CD4-positive, alpha-beta T cell treated with Interferon alpha-2 for 1 hour (primary cell): ENCODE results near the gene ACTBL2.

Experiments used
- DNase-seq, 2 donors: peaks; one replicate each; pipeline ENCODE4 v3.0.0-alpha.2; 2020 to 2022

ACTBL2 gene

GRCh38 chr5:57448287-57448686 is 34.3 kb downstream of the ACTBL2 start:
- DNase-seq, result no peak

DNA sequence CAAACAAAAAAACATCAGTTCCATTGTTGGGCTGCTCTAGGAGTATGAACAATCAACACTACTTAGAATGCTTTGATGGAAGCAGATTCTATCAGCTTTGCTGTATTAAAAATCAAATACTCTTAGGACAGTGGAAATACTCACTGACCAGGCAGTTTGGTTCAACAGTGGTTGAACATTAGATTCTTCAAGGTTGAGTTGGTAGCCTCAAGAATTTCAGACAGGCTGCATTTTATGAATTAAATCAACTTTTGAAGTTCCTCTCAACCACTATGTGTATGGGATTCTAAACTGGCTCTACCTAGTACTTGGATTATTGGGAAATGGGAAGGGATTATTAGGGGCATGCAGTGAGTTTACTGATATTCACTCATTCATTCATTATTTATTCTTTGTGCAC is 35.0 kb downstream of the ACTBL2 start:
- no peak for DNase-seq

DNA sequence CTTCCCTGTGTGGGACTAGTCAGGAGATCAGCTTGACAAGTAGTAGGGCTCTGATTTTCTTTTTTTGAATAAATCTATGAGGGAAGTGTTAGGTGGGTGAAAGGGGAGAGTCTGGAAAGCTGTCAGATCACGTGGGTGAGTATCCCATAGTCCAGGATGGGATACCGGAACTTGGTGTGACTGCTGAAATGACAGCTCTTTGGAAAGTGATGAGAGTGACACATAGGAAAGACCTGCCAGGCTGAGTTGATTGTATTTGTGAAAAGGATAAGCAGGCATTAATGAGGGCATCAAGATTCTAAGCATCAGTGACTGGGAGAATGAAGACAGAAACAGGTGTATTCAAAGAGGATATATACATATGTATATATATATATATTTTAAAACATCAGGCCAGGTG is 35.6 kb downstream of the ACTBL2 start:
- DNase-seq, result no peak

DNA sequence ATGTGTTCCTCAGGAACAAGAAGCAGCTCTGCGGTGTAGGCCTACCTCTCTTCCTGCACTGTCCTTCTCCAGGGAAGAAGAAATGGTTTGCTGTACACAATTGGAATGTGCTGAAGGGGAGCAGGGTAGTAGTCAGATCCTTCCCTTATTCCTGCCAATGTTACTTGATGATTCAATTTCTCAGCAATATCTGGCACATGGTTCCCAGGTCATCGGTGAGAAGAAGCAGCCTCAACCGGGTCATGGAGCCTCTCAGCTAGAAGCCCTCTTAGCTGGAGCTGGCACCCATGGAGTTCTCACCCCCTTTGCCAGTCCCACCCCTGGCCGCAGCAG is 36.9 kb downstream of the ACTBL2 start:
- no peak for DNase-seq

DNA sequence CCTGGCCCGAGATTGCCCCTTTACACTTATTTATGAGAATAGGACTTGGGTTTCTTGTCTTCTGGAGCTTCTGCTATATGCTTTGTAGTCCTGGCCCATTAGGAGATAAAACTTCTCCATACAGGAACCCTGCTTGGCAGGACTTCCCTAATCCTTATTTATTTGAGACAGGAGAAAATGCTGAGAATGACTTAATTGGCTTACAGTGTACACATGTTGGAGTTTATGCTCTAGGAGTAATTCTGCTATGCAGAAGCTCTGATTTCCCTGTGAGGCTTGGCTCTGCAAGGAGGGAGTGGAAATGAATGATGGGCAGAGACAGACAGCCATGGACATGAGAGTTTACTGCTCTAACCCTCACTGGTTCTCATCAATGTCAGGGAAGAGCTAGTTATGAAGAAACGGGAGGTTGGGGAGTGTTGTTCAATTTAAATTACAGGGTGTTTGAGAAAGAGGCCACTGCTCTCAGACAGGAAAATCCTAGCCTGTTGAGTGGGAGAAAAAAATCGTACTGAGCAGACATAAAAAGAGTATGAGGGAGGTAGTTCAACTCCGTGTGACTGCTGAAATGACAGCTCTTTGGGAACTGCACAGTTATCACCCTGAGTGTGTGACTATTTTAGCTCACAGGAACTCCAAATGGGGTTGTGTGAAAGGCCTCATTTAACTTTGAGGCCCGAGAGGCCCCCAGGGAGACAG is 37.5 kb downstream of the ACTBL2 start:
- no peak for DNase-seq

DNA sequence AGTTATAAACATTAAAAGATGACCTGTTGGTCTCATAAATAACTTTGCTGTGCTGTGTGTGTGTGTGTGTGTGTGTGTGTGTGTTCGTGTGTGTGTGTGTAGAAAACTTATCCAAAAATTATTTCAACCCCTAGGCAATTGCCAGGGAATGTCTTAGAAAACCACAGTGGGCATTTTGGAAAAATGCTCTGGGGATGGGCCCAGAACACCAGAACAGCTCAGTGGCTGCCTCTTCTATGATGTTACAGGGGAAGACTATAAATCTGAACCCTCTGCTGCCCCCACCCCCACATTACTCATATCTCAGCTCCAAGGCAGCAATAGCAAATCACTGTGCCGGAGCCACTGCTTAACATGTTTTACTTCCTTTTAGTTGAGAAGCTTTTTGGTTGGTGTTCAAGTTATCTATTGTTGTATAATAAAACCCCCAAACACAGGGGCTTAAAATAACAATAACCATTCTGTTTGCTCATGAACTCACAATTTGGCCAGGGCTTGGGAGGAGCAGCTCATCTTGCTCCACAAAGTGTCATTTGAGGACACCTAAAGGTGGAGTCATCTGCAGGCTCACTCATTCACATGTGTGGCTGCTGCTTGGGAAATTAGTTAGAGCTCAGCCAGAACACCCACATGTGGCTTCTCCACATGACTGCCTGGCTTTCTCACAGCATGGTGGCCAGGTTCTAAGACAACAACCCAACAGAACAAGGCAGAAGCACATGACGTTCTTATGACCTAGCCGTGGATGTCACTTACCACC is 40.4 kb downstream of the ACTBL2 start:
- no peak for DNase-seq

- no peak for DNase-seq
Measured at GRCh38 chr5:57441557-57441956, 41.1 kb downstream of the ACTBL2 start.

DNA sequence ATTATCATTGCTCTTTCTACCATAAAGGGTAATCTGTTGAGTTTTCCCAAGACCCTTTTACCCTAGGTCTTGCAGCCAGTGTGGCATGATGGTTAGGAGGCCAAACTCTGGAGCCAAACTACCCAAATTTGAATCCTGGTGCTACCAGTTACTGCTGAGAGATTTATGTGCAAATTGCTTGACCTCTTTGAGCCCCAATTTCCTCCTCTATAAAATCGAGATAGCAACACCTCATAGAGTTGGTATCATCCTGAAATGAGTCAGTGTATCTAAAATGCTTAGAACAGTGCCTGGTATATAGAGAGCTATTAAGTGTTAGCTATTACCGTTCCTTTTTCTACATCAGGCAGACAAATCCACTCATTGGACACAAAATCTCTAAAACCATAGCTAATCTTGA is 43.0 kb downstream of the ACTBL2 start:
- DNase-seq, result no peak

DNA sequence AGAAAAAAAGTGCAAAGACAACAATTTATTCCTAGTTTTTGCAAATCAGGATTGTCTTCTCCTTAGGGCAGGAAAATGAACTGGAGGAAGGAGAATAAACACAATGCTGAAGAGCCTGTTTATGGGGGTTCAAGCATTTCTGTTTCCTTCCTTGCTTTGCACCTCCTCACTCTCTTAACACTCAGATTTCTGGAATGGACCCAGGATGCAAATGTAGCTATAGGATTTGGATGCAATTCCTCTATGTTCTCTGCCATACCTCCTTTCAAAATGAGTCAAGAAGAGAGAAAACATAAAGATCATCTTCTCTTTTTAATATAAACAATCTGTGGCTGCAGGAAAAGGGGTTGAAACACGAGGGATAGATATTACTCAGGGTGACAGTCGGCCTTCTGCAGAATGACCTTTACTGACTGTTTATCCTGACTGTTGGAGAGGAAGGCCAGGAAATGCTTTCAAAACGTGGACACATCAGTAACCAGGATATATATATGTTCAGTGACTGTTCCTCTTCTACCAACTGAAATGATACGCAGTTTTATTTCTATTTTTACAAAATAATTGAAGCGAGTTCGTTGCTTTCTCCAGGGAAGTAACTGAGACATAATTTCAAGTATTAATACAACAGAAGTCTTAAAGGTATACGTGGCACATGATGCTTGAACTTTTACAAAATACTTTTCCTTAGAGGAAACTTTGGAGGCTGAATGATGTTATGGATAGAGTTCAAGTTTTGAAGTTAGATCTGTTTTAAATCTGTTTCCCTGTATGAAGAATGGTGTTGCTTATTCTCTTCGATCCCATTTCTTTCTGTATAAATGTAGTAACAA is 44.4 kb downstream of the ACTBL2 start:
- no peak for DNase-seq

GRCh38 chr5:57436586-57436985 is 46.0 kb downstream of the ACTBL2 start:
- DNase-seq, result no peak

DNA sequence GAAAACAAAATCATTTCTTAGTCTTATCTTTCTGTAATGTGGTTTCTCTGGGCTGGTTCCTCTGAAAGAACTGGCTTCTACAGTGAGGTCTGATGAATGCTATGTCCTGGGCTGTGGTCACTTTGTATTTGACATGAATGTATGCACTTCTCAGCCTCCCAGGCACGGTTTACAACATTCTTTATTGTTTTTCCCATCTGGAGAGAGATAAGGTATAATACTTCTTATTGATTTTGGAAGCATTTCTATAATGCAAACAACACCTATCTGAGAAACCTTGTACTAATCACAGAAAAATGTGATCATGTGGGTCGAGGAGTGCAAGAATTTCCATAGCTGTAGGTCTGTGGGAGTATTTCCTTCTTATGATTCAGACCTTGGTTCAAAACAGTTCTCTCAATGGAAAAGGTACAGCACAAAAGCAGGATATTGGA is 46.9 kb downstream of the ACTBL2 start:
- DNase-seq, result no peak

GRCh38 chr5:57434683-57435082 is 47.9 kb downstream of the ACTBL2 start:
- DNase-seq, result no peak

DNA sequence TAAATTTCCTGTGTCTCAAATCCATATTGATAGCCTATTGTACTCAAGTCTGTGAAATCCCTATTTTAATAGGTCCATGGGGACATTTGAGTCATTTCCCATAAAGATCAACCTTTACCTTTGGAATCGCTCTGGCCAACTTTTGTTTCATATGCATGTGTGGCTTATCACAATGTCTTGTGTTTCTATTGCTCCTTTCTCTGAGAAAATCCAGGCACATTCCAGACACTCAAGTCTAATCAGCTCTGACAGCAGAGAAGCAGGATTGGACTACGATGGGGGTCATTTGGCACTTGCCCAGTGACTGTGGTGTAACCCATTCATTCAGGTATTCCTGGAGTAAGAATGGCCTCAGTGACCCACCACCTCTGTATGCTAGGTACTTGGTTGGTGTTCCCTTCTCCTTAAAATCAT is 48.4 kb downstream of the ACTBL2 start:
- no peak for DNase-seq

GRCh38 chr5:57432876-57433275 is 49.7 kb downstream of the ACTBL2 start:
- DNase-seq, result no peak

DNA sequence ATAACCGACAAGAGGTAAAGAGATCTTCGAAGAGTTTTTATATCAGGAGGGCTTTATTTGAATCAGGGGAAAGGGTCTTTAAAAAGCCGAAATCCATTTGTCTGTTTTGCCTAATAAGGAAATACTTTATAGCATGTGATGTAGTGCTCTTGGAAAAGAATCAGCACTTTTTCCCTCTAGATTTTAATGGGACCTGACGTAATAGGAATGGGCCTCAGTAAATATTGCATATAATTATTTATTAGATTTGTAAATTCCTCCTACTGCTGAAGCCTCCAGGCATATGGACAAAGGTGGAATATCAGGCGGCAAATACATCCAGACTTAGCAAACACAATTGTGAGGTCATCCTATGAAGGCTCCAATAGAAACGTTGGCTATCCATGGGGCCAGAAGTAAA is 50.9 kb downstream of the ACTBL2 start:
- DNase-seq, result no peak
